SU-DHL-6 (cell line): ENCODE results near the gene MED1.

Experiments used
- CTCF ChIP-seq: fragments of 200-600 bp; sonication (generic); IDR thresholded peaks from one replicate; pipeline ENCODE4 v1.5.1; 2017; ENCODE audit warnings: antibody characterized with exemption, mild to moderate bottlenecking, low read length, moderate library complexity; ENCODE audit not compliant: insufficient read depth, poor library complexity, severe bottlenecking
- EZH2phosphoT487 ChIP-seq: fragments of 200-600 bp; sonication (generic), shearing (Covaris generic); conservative IDR thresholded peaks from 2 replicates; pipeline ENCODE4 v1.6.1; 2018; ENCODE audit warnings: mild to moderate bottlenecking, antibody characterized with exemption, low read length, moderate library complexity, mixed read lengths

GRCh38 chr17:39359994-39360393, 91.1 kb downstream of the MED1 start:
- TF ChIP-seq CTCF = no peak
- no peak for TF ChIP-seq EZH2phosphoT487
